Gastrocnemius medialis (tissue), 4 donors: ENCODE data around the gene KCNQ1. TPM values are rescaled to one million over a fixed set of nuclear protein-coding genes. Genes with fewer than 3 reads are reported as not detected.
A peak's percentile ranks its signal among the peaks of the same experiment; 100 is the strongest.

Experiments
- ATAC-seq, 2 donors: fragments of 150-250 bp; one replicate each; pipeline ENCODE4 v1.9.1; 2016
- DNase-seq, 2 donors: peaks; one replicate each; pipeline ENCODE4 v3.0.0-alpha.2; 2019
- H3K27ac ChIP-seq, 4 donors: fragments of 200-600 bp; sonication (generic); 1 replicate in 1 of 4; 2 replicates in 3 of 4; pipeline ENCODE4 v1.5.1; 2016 to 2018; ENCODE audit warnings: mild to moderate bottlenecking in 2 of 4, moderate library complexity in 1 of 4
- H3K27me3 ChIP-seq, 3 donors: fragments of 200-600 bp; sonication (generic) in 2 of 3; 1 replicate in 1 of 3; 2 replicates in 2 of 3; pipeline versions ENCODE4 v1.5.1 to v1.6.0; 2016 to 2019; ENCODE audit warnings: mild to moderate bottlenecking in 1 of 3, moderate library complexity in 1 of 3
- H3K36me3 ChIP-seq, 2 donors: fragments of 200-600 bp; sonication (generic) in 1 of 2; one replicate each; pipeline ENCODE4 v1.5.1; 2017 to 2018
- H3K4me1 ChIP-seq, 2 donors: fragments of 200-600 bp; sonication (generic) in 1 of 2; one replicate each; pipeline ENCODE4 v1.5.1; 2016 to 2017; ENCODE audit warnings: mild to moderate bottlenecking in 2 of 2
- H3K4me3 ChIP-seq, 4 donors: fragments of 200-600 bp; sonication (generic) in 3 of 4; 1 replicate in 1 of 4; 2 replicates in 3 of 4; pipeline ENCODE4 v1.5.1; 2016 to 2019; ENCODE audit warnings: mild to moderate bottlenecking in 2 of 4
- H3K9me3 ChIP-seq, 3 donors: fragments of 200-600 bp; sonication (generic) in 2 of 3; 1 replicate in 1 of 3; 2 replicates in 2 of 3; pipeline ENCODE4 v1.5.1; 2016 to 2019
- CTCF ChIP-seq, 5 experiments: fragments of 450-650 bp in 3 of 5; fragments of 200-600 bp in 2 of 5; sonication (generic) in 2 of 5; IDR thresholded peaks in 4 of 5; conservative IDR thresholded peaks in 1 of 5; 1 replicate in 4 of 5; 2 replicates in 1 of 5; pipeline ENCODE4 v1.5.1; 2016 to 2019; ENCODE audit warnings: antibody characterized with exemption in 5 of 5, mild to moderate bottlenecking in 3 of 5, moderate library complexity in 3 of 5
- POLR2A ChIP-seq, 2 donors: fragments of 450-650 bp; IDR thresholded peaks; one replicate each; pipeline ENCODE4 v1.6.1; 2017; ENCODE audit warnings: antibody characterized with exemption in 2 of 2, mild to moderate bottlenecking in 2 of 2, moderate library complexity in 2 of 2
- in situ Hi-C, 4 donors: fragments of 200-750 bp; cut with MboI; loops; one replicate each; pipeline versions ENCODE4 v1.15.0 to v1.8.0; 2017; ENCODE audit warnings: low sequenced_read_pairs in 4 of 4
- intact Hi-C: fragments of 100-400 bp; cut with DNase I; formaldehyde crosslinking; loops from one replicate; pipeline ENCODE4 v1.15.1; 2023; ENCODE audit warnings: low total_unique reads
- total RNA-seq, 4 donors: library from RNA; depleted of rRNA; stranded (reverse); fragments of >200 nt; gene quantifications; one replicate each; pipeline versions ENCODE4 v1.1.0 to v1.2.3, GENCODE V29; 2016

KCNQ1 gene
- total RNA-seq, 4 donors from 2014 or later = 0.15 to 1.00 (median 0.67) TPM

GRCh38 chr11:2650343-2650867, 205.6 kb downstream of the KCNQ1 start:
- DNase-seq (no peak), ATAC-seq (no peak)
- peaks cover 0 to 17% (median 0%) of the 10 kb centered on the region in 3 donors for H3K9me3 ChIP-seq
- H3K4me1 ChIP-seq = peaks cover 0 to 18% of the 10 kb centered on the region in 2 donors
- H3K27ac ChIP-seq = no peak overlapping the region
- intact Hi-C loops (loop anchor here (10.0 kb wide), 1 partner anchor 124 kb away; no protein-coding TSS in a partner anchor), in situ Hi-C loops (no loop called here)
- H3K27me3 ChIP-seq = no peaks in the 10 kb centered on the region
- peak overlapping the region in 1 of 4 donors; percentile 6 for H3K4me3 ChIP-seq
- H3K36me3 ChIP-seq = no peaks in the 10 kb centered on the region
- TF ChIP-seq CTCF (IDR thresholded peaks at IDR 0.05 in 4 of 5, conservative IDR thresholded peaks at IDR 0.05 in 1 of 5) (no peak), POLR2A (IDR thresholded peaks at IDR 0.05) (no peak)

- DNase-seq = no peak
- no peak for ATAC-seq
- H3K4me3 ChIP-seq = no peak overlapping the region
- no peaks in the 10 kb centered on the region for H3K36me3 ChIP-seq
- H3K27me3 ChIP-seq = no peaks in the 10 kb centered on the region
- peaks cover 0 to 17% (median 0%) of the 10 kb centered on the region in 3 donors for H3K9me3 ChIP-seq
- H3K4me1 ChIP-seq = peaks cover 0 to 18% of the 10 kb centered on the region in 2 donors
- TF ChIP-seq CTCF (IDR thresholded peaks at IDR 0.05 in 4 of 5, conservative IDR thresholded peaks at IDR 0.05 in 1 of 5) (no peak), POLR2A (IDR thresholded peaks at IDR 0.05) (no peak)
- H3K27ac ChIP-seq = no peak overlapping the region
- intact Hi-C loops = loop anchor here (10.0 kb wide), 1 partner anchor 124 kb away; no protein-coding TSS in a partner anchor
- in situ Hi-C loops = no loop called here
Observed at GRCh38 chr11:2651054-2651617, 206.3 kb downstream of the KCNQ1 start.

- Histone ChIP-seq H3K4me3 (no peak overlapping the region), H3K27me3 (no peaks in the 10 kb centered on the region), H3K4me1 (peaks cover 0 to 18% of the 10 kb centered on the region in 2 donors), H3K27ac (no peak overlapping the region), H3K36me3 (no peaks in the 10 kb centered on the region), H3K9me3 (peaks cover 0 to 16% (median 0%) of the 10 kb centered on the region in 3 donors)
- TF ChIP-seq POLR2A (IDR thresholded peaks at IDR 0.05) (no peak), CTCF (IDR thresholded peaks at IDR 0.05 in 4 of 5, conservative IDR thresholded peaks at IDR 0.05 in 1 of 5) (no peak)
- intact Hi-C loops = loop anchor here (10.0 kb wide), 1 partner anchor 123 kb away; no protein-coding TSS in a partner anchor
- no peak for DNase-seq
- in situ Hi-C loops = no loop called here
- no peak for ATAC-seq
Observed at GRCh38 chr11:2651826-2652271, 207.0 kb downstream of the KCNQ1 start.

DNA sequence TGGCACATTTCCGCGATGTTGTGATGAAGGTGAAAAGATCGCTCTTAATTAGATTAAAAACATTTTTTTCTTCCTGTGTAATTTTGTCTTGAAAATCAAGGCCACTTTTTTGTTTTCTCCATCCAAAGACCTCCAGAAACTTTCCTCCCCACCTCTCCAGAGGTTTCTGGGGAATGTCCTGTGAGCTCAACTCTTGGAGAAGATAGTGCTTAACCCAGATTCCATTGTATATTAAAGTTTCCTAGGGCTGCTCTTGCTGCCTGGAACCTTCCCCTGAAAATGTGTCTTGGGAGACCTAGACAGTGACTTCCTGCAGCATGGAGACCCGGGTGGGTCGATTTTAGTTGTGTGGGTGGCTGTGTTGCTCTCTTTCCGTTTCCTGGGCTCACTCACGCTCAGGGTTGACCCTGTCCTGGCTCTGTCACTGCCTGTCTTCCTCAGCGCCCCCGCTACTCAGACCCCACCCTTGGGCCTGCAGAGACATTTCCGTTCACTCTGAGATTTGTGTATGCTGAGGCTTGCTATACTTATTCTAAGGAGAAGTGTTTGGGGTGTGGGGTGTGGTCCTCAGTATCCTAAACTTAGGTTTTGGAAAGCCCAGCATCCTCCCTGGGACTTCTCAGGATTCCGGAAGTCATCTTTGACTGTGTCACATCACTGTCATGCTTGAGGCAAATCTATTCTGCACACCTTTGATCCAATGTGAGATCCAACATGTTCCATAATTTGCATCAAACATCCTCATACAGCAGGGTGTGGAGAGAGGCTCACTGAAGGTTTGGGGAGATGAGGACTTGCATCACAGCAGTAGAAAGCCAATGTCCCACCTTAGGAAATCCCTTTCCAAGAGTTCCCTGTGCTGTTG, 207.8 kb downstream of the KCNQ1 start:
- Histone ChIP-seq H3K9me3 (peaks cover 0 to 12% (median 0%) of the 10 kb centered on the region in 3 donors), H3K27me3 (no peaks in the 10 kb centered on the region), H3K36me3 (no peaks in the 10 kb centered on the region), H3K4me3 (no peak overlapping the region), H3K4me1 (peaks cover 0 to 18% of the 10 kb centered on the region in 2 donors), H3K27ac (no peak overlapping the region)
- ATAC-seq (no peak), DNase-seq (no peak)
- TF ChIP-seq POLR2A (IDR thresholded peaks at IDR 0.05) (no peak), CTCF (IDR thresholded peaks at IDR 0.05 in 4 of 5, conservative IDR thresholded peaks at IDR 0.05 in 1 of 5) (no peak)
- in situ Hi-C loops (no loop called here), intact Hi-C loops (loop anchor here (10.0 kb wide), 1 partner anchor 122 kb away; no protein-coding TSS in a partner anchor)
